SJSA1 (cell line): ENCODE measurements around the gene IQGAP2. TPM values are rescaled to one million over a fixed set of nuclear protein-coding genes. Genes with fewer than 3 reads are reported as not detected.
"Not testable (repeated sequence)": the region's sequence is repeated elsewhere in the genome, so short reads cannot be mapped to it uniquely, and the experiment has no call there.

ENCODE experiments used
- DNase-seq, 2 experiments: peaks; one replicate each; pipeline ENCODE4 v3.0.0-alpha.2; 2015 to 2020; ENCODE audit warnings: low spot score in 2 of 2, low read depth in 1 of 2
- H3K27ac ChIP-seq: fragments of 250-450 bp; sonication (Bioruptor Pico); 2 replicates; pipeline ENCODE4 v1.5.1; 2020; ENCODE audit warnings: mild to moderate bottlenecking, moderate library complexity
- H3K27me3 ChIP-seq: fragments of 250-450 bp; sonication (Bioruptor Pico); replicated peaks from 2 replicates; pipeline ENCODE4 v1.5.1; 2020; ENCODE audit warnings: mild to moderate bottlenecking, moderate library complexity
- H3K36me3 ChIP-seq: fragments of 250-450 bp; sonication (Bioruptor Pico); 2 replicates; pipeline ENCODE4 v1.5.1; 2020; ENCODE audit warnings: mild to moderate bottlenecking
- H3K4me1 ChIP-seq: fragments of 250-450 bp; sonication (Bioruptor Pico); replicated peaks from 2 replicates; pipeline ENCODE4 v1.6.1; 2021; ENCODE audit warnings: mild to moderate bottlenecking
- H3K4me3 ChIP-seq: fragments of 250-450 bp; sonication (Bioruptor Pico); 2 replicates; pipeline ENCODE4 v1.5.1; 2020; ENCODE audit warnings: mild to moderate bottlenecking
- H3K9me3 ChIP-seq: fragments of 250-450 bp; sonication (Bioruptor Pico); replicated peaks from 2 replicates; pipeline ENCODE4 v1.5.1; 2020; ENCODE audit warnings: mild to moderate bottlenecking
- total RNA-seq: library from RNA; depleted of rRNA; stranded (reverse); fragments of >200 nt; shearing (Covaris generic); gene quantifications from 2 replicates; pipeline ENCODE4 v1.2.3, GENCODE V29; 2014

Gene IQGAP2
- total RNA-seq, 1 experiment from 2014 or later: 0.37 TPM

DNA sequence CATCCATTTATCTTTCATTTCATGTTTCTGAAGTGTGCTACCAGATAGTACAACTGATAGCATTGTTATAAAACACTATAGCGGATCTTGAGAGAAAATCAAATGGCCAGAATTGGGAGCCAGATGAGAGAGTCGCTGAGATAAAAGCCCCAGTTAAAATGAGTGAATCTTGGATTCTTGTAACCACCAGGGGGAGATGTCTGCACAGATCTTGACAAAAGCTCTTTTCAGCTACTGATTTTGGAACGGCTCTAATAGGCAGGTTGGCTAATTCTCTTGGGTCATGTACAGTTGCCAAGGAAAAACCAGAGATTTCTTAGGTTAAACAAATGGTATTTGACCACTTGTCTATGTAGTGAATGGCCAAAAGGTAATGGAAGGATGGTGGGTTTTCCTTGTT is 198.4 kb downstream of the IQGAP2 start:
- Histone ChIP-seq H3K9me3 (no peaks in the 10 kb centered on the region), H3K27me3 (no peaks in the 10 kb centered on the region), H3K27ac (no peak overlapping the region), H3K4me1 (peaks cover 18% of the 10 kb centered on the region), H3K4me3 (no peak overlapping the region), H3K36me3 (no peaks in the 10 kb centered on the region)
- DNase-seq: peak in 1 of 2 experiments; percentile 64

DNA sequence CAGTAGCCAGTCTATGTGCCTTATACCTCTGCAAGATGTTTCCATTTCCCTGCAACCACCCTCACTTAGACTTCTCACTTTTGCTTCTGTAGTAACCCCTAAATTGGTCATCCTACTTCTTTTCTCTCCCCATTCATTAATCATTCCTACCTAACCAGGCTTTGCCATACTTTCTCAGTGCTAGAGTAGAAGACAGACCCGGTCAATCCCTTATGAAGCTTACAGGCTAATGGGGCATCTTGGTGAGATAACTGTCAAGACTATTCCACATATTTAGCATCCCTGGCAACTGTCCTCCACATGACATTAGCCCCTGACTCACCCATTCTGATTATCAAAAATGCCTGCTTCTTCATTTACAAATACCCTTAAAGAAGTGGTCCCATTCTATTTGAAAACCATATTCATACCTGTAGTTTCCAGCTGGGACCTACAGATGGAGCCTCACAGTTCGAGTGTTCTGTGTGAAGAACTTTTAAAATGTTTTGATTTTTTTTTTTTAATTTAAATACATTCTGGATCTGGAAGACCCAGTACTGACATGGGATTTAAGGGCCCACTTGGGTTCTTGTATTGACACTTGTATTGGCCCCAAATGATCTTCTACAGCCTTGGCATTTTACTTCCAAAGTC is 199.1 kb downstream of the IQGAP2 start:
- no peaks in the 10 kb centered on the region for H3K27me3 ChIP-seq
- H3K9me3 ChIP-seq: no peaks in the 10 kb centered on the region
- H3K27ac ChIP-seq: no peak overlapping the region
- no peak overlapping the region for H3K4me3 ChIP-seq
- H3K36me3 ChIP-seq: no peaks in the 10 kb centered on the region
- H3K4me1 ChIP-seq: peaks cover 25% of the 10 kb centered on the region
- DNase-seq: peak in 1 of 2 experiments; percentile 34

DNA sequence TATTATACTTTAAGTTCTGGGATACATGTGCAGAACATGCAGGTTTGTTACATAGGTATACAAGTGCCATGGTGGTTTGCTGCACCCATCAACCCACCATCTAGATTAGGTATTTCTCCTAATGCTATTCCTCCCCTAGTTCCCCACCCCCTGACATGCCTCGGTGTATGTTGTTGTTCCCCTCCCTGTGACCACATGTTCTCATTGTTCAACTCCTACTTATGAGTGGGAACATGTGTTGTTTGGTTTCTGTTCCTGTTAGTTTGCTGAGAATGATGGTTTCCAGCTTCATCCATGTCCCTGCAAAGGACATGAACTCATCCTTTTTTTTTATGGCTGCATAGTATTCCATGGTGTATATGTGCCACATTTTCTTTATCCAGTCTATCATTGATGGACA is 200.9 kb downstream of the IQGAP2 start:
- peaks cover 43% of the 10 kb centered on the region for H3K4me1 ChIP-seq
- H3K27ac ChIP-seq, H3K27me3 ChIP-seq, H3K4me3 ChIP-seq, H3K9me3 ChIP-seq, DNase-seq, H3K36me3 ChIP-seq: not testable (repeated sequence)

DNA sequence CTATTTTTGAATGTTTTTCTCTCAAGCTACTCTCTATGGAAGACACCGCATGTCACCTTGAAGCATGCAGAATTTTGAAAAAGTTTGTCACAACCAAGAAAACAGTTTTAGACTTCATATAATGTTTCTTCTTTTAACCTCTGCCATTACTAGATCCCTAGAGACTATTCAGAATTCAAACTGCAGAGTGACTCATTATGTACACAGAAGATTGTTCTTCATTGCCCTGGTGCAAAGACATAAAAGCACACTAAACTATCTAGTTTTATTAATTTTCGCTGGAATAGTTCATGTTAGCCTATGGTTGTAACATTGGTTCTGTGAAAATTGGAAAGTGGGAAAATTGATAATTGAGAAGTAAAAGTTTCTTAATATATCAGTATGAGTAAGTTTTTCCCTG is 201.8 kb downstream of the IQGAP2 start:
- H3K27me3 ChIP-seq: no peaks in the 10 kb centered on the region
- peaks cover 46% of the 10 kb centered on the region for H3K4me1 ChIP-seq
- H3K36me3 ChIP-seq: no peaks in the 10 kb centered on the region
- no peaks in the 10 kb centered on the region for H3K9me3 ChIP-seq
- peak in 1 of 2 experiments; percentile 52 for DNase-seq
- no peak overlapping the region for H3K27ac ChIP-seq
- no peak overlapping the region for H3K4me3 ChIP-seq

DNA sequence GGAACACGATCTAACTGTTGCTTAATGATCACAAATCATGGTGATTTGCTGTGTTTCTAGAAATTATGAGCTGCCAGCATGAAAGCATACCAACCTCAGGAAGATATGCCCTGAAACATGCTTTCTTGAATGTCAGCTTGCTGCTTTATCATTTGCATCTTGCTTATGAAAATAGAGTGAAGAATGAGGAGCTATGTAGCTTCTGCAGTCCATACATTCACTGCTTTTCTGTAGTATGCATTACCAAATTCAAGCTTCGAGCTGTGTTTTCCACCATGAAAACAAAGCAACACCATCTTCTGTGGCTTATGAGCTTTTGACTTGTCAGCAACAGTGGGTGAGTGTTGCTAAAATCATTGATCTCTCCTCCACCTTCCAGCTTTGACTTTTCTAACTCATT is 203.6 kb downstream of the IQGAP2 start:
- Histone ChIP-seq H3K9me3 (no peaks in the 10 kb centered on the region), H3K4me1 (peaks cover 48% of the 10 kb centered on the region), H3K27ac (no peak overlapping the region), H3K4me3 (no peak overlapping the region), H3K27me3 (no peaks in the 10 kb centered on the region), H3K36me3 (no peaks in the 10 kb centered on the region)
- DNase-seq: no peak

DNA sequence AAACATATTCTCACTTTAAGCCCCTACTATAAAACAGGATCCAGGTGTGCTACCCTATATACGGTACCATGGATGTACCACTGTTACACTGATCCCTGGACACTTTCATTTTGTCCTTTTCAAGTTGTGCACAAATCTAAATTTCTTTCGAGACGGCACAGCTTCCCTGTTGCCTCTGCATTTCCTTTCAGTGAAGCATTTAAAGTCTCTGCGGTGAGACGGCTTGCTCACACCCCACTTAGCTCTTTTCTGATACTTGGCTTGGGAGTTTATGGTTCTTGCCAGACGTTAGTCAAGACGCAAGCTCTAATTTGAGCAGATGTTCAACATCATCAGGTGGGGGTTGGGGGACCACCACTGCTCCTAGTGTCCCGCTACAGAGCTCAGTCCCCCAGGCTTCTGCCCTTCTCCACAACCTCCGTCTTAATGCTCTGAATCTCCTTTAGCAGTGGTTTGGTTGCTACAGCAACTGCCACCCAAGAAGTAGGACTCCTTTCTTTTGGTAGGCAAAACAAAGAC is 204.3 kb downstream of the IQGAP2 start:
- peak overlapping the region; percentile 31 for H3K27ac ChIP-seq
- no peaks in the 10 kb centered on the region for H3K9me3 ChIP-seq
- H3K27me3 ChIP-seq: no peaks in the 10 kb centered on the region
- DNase-seq: peak; percentile 75 to 83
- H3K36me3 ChIP-seq: no peaks in the 10 kb centered on the region
- H3K4me3 ChIP-seq: peak overlapping the region; percentile 10
- peaks cover 48% of the 10 kb centered on the region for H3K4me1 ChIP-seq

DNA sequence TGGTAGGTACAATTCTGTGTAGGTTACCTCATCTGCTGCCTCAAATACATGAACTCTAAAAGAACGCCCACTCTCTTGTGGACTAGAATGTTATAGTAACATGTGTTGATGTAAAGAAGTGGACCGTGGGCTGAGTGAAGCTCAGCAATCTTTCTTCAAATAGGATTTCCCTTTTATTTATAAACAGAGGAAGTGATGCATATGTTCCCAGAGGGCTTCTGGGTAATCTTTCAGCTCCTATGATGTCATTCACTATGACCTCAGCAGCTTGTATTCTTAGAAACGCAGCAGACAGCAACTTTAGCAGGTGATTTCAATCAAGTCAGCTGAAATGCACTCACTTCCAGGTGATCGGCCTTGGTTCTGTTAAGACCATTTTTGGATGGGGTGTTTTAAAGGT is 205.7 kb downstream of the IQGAP2 start:
- Histone ChIP-seq H3K36me3 (no peaks in the 10 kb centered on the region), H3K9me3 (no peaks in the 10 kb centered on the region), H3K4me3 (no peak overlapping the region), H3K4me1 (peaks cover 48% of the 10 kb centered on the region), H3K27ac (no peak overlapping the region), H3K27me3 (no peaks in the 10 kb centered on the region)
- peak in 1 of 2 experiments; percentile 43 for DNase-seq

DNA sequence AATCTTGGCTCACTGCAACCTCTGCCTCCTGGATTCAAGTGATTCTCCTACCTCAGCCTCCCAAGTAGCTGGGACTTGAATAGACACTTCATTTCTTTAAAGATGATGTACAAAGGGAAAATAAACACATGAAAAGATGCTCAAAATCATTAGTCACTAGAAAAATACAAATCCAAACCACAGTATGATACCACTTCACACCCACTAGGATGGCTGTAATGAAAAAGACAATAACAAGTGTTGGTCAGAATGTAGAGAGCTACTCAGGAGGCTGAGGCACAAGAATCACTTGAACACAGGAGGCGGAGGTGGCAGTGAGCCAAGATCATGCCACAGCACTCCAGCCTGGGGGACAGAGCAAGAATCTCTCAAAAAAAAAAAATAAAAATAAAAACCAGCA is 207.1 kb downstream of the IQGAP2 start:
- H3K9me3 ChIP-seq: no peaks in the 10 kb centered on the region
- peaks cover 39% of the 10 kb centered on the region for H3K4me1 ChIP-seq
- H3K36me3 ChIP-seq: no peaks in the 10 kb centered on the region
- no peak overlapping the region for H3K4me3 ChIP-seq
- H3K27ac ChIP-seq: no peak overlapping the region
- H3K27me3 ChIP-seq: no peaks in the 10 kb centered on the region
- peak; percentile 63 to 75 for DNase-seq

DNA sequence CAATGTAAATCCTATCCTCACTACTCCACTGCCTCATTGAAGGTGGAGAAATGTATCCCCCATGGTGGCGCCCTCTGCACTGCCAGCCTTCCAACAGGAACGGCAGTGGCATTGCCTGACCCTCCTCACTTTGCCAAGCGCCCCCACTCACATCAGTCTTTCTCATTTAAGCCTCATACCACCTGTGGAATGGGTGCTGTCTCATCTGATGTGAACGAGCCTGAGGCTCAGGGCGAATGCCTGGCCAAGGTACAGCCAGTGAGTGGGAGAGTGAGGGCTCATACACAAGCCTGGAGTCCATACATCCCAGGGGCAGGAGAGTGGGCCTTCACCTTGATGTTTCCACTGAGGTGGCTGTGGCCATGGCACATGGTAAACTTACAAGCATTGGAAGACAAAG is 209.9 kb downstream of the IQGAP2 start:
- Histone ChIP-seq H3K4me3 (no peak overlapping the region), H3K4me1 (peaks cover 35% of the 10 kb centered on the region), H3K9me3 (no peaks in the 10 kb centered on the region), H3K36me3 (no peaks in the 10 kb centered on the region), H3K27me3 (no peaks in the 10 kb centered on the region), H3K27ac (no peak overlapping the region)
- no peak for DNase-seq

DNA sequence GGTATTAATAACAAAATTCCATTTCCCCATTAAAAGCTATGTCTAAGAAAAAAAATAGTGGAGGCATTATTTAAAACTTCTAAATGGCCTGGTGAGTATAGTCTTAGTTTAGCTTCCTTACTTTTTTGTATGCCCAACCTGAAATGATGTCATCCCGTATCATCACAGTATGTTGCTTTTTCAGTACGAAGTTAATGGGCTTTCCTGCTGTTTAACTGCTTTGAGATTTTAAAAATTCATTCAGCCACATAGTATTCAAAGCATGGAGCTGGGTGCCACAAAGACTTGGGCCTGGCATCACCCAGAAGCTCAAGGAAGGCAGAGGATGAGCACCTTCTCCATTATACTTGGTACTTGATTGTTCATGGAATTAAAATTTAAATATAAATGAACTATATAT is 212.7 kb downstream of the IQGAP2 start:
- H3K9me3 ChIP-seq: no peaks in the 10 kb centered on the region
- H3K4me3 ChIP-seq: no peak overlapping the region
- DNase-seq: no peak
- H3K4me1 ChIP-seq: peaks cover 21% of the 10 kb centered on the region
- H3K27me3 ChIP-seq: no peaks in the 10 kb centered on the region
- no peaks in the 10 kb centered on the region for H3K36me3 ChIP-seq
- no peak overlapping the region for H3K27ac ChIP-seq

DNA sequence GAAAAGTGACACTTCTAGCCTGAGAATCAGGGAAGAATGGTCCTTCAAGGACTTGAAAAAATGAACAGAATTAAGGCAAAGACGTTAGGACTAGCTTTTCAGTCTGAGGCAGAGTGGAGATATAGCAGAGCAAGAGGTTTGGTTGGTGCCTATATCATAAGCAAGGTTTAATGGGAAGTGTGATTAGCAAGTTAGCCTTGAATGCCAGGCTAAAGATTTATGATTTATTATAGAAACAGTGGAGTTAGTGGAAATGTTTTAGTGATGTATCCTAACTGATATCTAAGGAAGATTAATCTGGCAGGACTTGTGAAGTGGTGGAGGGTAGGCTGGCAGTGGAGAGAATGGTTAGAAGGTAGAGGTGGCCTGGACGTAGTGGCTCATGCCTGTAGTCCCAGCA is 213.1 kb downstream of the IQGAP2 start:
- no peak for DNase-seq
- no peaks in the 10 kb centered on the region for H3K36me3 ChIP-seq
- no peak overlapping the region for H3K4me3 ChIP-seq
- no peaks in the 10 kb centered on the region for H3K9me3 ChIP-seq
- no peaks in the 10 kb centered on the region for H3K27me3 ChIP-seq
- H3K27ac ChIP-seq: no peak overlapping the region
- H3K4me1 ChIP-seq: peaks cover 21% of the 10 kb centered on the region

DNA sequence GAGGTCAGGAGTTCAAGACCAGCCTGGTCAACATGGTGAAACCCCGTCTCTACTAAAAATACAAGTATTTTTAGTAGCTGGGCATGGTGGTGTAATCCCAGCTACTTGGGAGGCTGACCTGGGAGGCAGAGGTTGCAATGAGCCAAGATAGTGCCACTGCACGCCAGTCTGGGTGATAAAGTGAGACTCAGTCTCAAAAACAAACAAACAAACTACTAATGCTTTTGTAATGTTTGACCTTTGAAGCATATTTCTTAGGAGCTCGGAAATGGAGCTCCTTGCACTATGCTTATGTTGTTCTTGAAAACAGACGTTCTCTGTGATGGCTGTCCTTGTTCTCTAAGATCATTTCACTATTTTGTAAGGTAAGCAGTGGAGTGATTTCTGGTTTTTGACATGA is 214.1 kb downstream of the IQGAP2 start:
- Histone ChIP-seq H3K4me3 (no peak overlapping the region), H3K27me3 (no peaks in the 10 kb centered on the region), H3K4me1 (peaks cover 21% of the 10 kb centered on the region), H3K9me3 (no peaks in the 10 kb centered on the region), H3K36me3 (no peaks in the 10 kb centered on the region), H3K27ac (peak overlapping the region; percentile 70)
- DNase-seq: peak; percentile 51 to 53

DNA sequence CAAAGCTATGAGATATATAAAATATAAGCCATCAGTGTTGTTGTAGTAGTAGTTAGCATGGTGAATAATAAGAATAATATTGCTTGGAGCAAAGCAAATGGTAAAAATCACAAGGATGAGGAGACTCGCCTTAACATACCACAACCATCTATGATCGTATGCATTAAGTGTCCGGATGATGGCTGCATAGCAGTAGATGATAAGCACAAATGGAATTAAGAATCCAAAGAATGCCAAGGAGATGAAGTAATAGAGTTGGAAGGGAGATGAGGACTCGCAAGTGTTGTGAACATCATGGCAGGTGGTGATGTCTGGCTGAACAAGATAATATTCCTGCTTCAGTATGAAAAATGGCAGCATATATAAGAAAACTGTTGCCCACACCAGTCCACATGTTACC is 214.6 kb downstream of the IQGAP2 start:
- Histone ChIP-seq H3K4me3 (no peak overlapping the region), H3K36me3 (no peaks in the 10 kb centered on the region), H3K27ac (peak overlapping the region; percentile 70), H3K9me3 (no peaks in the 10 kb centered on the region), H3K27me3 (no peaks in the 10 kb centered on the region), H3K4me1 (peaks cover 21% of the 10 kb centered on the region)
- DNase-seq: peak in 1 of 2 experiments; percentile 29

DNA sequence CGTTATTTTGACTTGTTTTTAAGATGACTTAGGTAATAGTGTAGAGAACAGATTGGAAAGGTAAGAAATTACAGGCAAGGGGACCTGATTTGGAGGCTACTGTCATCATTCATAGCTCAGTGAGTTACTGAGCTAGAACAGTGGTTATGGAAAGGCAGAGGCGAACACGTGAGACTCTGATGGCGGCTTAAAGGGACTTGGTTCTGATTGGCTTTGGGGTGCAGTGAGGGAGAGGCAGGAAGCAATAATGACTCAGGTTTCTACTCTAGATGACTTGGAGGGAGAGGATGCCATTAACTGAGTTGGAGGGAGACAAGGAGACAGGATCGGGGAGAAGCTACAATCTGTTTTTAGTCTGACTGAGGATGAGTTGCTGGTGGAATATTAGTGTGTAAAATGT is 217.1 kb downstream of the IQGAP2 start:
- H3K36me3 ChIP-seq: no peaks in the 10 kb centered on the region
- H3K9me3 ChIP-seq: no peaks in the 10 kb centered on the region

DNA sequence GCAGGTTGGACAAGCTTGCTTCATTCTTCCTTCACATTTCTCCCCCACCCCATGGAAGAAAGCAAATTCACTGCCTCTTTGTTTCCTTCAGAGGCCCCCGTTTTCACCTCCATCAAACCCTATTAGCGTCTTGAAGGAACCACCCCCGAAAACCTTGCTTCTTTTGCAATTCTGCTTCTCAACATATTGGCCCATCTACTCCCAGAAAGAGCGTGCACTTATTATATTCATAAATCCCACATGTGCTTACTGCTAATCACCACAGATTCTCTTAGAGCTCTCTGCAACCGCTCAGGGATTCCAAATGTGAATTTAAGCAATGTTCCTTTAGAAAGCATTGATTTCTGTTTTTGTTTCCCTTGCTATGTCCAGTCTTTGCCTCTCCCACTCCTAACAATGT is 219.0 kb downstream of the IQGAP2 start:
- H3K9me3 ChIP-seq: no peaks in the 10 kb centered on the region
- H3K36me3 ChIP-seq: no peaks in the 10 kb centered on the region
- H3K27me3 ChIP-seq: no peaks in the 10 kb centered on the region
- H3K27ac ChIP-seq: no peak overlapping the region
- peaks cover 18% of the 10 kb centered on the region for H3K4me1 ChIP-seq
- DNase-seq: no peak
- no peak overlapping the region for H3K4me3 ChIP-seq

More for the DNA sequence above, 217.1 kb downstream of the IQGAP2 start:
- no peak overlapping the region for H3K4me3 ChIP-seq
- DNase-seq: no peak
- H3K27me3 ChIP-seq: no peaks in the 10 kb centered on the region
- peaks cover 29% of the 10 kb centered on the region for H3K4me1 ChIP-seq
- H3K27ac ChIP-seq: no peak overlapping the region
